NCI-H748 (cell line): Measurements from ENCODE around the gene LMBRD2.
A peak's percentile ranks its signal among the peaks of the same experiment; 100 is the strongest.
"Not testable (repeated sequence)": the region's sequence is repeated elsewhere in the genome, so short reads cannot be mapped to it uniquely, and the experiment has no call there.

Experiments used
- DNase-seq: peaks from one replicate; lab custom pipeline; 2025; ENCODE audit not compliant: unreplicated experiment; lab: John Stamatoyannopoulos, UW

The LMBRD2 gene

DNA sequence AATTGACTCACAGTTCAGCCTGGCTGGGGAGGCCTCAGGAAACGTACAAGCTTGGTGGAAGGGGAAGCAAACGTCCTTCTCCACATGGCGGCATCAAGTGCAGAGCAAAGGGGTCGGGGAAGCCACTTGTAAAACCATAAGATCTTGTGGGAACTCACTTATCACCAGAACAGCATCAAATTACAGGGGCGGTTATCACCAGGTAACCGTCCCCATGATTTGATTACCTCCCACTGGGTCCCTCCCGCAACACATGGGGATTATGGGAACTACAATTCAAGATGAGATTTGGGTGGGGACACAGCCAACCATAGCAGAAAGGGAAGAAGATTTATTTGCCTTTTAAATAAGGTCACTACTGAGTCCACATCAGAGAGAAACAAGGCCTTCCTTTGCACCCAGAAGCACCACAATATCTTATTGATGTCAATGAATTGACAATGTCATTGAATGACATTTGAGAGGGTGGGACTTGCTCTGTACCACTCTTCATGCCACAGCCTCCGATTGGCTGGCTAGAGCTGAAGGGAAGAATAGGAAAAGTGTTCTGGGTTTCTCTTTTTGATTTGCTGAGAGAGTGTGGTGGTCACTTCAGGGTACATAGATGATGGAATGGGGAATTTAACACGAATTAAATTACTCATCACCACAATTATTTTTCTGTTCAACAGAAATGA lies 11.3 kb upstream of the LMBRD2 start:
- no peak for DNase-seq

DNA sequence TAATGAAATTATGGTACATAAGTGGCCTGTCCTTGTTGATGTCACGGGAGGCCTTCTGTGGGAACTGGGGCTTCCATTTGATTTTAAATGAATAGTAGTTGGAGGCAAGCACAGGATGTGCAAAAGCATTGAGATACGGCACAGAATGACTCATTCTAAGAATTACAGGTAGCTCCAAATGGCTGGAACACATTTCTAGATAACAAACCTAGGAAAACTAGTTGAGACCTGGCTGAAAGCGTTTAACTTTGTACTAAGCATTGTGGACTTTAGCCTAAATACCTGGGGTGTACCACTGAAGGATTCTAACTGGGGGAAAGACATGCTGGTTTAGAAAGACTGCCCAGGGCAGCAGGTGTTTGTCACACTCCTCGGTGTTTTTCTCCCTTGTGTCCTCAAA lies 9.7 kb upstream of the LMBRD2 start:
- DNase-seq, result no peak

DNA sequence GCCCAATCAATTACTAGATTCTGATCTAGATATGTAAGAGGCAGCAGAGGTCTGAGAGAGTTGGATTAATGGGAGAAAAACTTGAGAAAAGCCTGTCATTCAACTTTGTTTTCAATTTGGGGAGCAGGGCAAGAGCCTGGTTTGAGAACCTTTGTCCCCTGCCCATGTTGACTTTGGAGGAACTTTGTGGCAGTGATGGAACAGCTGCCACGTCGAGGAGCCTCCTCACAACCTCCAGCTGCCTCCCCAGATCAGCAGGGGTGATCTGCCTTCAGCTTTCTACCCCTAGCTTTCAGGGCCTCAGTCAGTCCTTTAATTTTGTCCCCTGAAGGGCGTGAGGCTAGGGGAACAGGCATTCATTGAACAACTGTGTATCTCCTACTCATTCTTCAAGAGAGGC lies 8.9 kb upstream of the LMBRD2 start:
- no peak for DNase-seq

DNA sequence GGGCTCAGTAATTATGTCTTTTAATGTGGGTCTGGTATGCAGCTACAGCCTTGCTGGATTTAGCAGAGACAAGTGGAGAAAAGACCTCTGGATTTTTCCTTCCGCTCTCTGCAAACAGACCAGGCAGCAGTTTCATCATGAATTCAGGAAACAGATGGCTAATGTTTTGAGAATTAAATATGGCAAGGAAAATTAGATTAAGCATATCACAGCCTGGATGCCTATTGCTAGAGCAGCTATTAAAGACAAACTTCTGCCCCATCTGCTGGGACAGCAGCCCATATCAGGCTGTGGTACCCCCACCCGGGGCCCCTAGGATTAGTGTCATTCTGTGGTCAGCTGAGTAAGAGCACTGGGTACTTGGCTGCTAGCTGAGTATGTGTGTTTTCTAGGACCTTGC lies 6.5 kb upstream of the LMBRD2 start:
- DNase-seq, result no peak

DNA sequence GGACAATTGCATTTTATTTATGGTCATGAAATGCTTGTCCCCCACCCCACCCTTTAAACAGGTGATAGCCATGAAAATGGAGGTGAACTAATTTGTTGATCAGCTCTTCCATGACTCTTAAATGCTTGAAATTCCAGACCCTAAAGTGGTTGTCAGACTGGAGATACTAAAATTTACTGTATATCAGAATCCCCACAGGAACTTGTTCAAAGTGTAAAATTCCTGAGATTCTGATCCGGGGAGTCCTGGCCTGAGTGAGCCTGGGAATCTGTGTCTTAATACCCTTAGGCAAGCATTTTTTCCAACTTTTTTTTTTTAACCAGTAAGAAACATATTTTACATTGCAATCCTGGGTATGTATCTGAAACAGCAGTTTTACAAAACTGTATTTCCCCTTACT lies 4.9 kb upstream of the LMBRD2 start:
- DNase-seq, result no peak

DNA sequence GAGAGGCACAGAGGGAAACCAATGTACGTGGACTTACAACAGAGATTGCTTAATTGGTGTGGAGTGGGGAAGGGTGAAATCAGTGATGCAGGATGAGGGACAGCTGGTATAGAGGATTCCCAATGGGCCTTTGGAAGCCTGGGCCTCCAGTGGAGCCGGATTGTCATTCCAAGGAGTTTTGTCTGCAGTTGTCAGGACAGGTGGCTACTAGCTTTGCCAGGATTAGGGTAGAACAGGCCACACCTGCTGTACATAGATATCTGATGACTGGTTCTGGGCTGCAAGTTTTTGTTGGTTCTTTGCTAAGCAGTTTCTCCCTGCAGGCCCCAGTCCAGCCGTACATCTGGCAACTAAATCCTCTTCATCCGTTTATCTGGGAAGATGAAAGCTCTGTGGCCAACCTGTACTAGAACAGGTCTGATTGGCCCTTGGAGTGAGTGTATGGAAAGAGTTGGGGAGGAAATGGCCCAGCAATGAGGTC lies 4.5 kb upstream of the LMBRD2 start:
- no peak for DNase-seq

DNA sequence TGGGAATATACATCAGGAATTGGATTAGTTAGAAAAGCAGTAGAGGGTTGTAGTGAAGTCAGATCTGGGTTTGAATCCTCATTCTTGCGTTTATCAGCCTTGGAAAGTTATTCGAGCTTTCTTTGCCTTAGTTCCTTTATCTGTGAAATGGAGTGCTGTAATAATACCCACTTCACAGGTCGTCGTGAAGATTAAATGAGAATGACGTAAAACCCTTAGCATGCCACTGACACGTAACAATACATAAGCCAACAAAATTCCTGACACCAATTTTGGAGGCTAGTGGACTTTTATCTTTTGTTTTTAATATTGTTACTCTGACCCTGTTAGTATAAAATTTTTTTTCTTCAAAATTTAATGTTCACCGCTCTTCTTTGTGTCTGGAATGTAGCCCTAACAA lies 3.6 kb upstream of the LMBRD2 start:
- no peak for DNase-seq

DNA sequence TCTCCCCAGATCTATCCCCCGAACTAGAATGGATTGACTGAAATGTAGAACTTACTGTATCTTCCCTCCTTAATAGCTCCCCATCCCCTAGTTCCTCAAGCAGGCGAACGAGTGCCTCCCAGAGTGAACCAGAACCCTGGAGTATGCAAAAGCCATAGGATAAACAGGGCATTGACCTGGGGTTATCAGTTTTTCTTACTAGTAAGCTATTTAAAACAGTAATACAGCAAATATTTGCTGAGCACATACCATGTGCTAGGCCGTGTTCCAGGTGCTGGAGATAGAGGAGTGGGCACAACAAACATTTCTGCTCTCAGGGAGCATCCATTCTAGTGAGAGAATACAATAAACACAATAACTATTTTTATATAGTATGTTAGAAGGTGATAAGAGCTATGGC lies 2.0 kb upstream of the LMBRD2 start:
- no peak for DNase-seq

DNA sequence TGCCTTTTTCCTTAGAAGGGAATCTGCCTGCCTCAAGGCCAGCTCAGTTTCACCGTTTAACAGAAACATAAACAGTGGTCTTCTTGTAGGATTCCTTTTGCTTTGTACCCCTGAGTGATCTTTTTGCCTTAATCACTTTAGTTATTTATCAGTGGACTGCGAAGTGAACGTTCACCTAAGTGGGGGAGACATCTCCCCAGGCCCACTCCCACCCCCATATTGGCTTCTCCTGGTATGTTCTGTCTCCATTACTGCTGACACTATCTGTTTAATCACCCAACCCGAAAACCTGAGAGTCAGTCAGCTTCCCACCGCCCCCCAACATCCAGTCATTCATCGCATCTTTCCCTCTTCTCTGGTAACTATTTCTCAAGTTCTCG lies 1.6 kb upstream of the LMBRD2 start:
- DNase-seq, result no peak

DNA sequence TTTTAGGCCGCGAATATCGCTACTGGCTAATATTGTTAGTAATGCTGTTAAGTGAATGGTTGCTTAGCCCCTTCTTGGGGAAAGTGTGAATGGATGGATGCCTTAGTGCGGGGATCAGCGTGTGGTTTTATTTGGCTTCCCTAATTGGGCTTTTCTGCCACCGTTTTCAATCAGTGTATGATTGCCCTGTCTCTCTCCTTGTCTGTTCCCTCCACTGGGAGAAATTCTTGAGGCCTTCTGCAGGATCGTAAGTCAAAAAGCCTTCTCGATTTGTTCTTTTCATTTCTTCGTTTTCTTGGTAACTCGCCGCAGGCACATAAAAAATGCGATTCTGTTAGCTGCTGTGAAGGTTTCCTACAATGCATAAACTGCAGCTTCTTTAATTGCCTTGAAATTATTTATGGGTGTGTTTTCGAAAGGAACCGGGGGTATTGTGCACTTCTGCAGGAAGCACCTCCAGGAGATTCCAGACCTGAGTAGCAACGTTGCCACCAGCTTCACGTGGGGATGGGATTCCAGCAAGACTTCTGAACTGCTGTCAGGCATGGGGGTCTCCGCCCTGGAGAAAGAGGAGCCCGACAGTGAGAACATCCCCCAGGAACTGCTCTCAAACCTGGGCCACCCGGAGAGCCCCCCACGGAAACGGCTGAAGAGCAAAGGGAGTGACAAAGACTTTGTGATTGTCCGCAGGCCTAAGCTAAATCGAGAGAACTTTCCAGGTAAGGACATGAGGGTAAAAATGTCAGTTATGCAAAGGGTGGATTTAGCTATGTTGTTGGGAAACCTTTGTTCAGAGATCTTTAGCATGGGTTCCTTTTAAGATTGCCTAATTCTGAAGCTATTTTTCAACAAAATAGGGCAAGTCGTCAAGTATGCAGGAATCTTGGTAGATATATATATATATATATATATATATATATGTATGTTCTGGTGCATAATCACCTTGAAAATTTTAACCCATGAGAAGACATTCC lies 924 bp upstream of the LMBRD2 start:
- peak; percentile 73 for DNase-seq

DNA sequence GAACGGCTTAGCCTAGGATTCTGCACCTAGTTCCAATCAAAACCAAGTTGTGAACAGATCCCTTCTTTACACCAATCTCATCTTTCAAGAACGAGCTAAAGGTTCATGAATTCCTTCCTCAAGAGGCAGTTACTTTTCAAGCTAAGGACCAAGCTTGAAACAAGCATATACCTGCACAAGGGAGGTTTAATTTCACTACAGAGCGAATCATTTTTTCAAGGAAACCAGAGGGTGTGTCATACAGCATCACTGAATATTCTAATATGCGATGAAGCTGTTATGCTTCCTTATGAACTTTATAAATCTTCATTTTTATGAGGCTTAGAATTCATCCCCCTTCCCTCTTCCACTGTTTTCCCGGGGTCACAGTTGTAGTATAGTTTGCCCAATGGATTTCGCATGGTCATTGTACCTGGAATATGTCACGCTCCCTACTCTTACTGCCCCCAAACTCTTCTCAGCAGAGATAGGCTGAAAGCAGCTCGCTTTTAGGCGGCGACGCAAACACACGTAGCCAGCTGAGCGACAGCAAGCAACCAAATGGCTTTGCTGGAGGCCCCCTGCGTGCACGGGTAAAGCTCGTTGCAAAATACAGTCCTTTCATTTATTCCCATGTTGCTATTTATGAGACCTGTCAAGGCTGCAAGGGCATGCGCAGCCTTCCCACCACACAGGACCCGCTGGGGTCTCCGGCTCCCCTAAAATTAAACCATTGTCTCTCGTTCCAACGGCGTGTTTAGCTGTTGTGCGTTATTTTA lies 832 bp downstream of the LMBRD2 start:
- peak; percentile 97 for DNase-seq

DNA sequence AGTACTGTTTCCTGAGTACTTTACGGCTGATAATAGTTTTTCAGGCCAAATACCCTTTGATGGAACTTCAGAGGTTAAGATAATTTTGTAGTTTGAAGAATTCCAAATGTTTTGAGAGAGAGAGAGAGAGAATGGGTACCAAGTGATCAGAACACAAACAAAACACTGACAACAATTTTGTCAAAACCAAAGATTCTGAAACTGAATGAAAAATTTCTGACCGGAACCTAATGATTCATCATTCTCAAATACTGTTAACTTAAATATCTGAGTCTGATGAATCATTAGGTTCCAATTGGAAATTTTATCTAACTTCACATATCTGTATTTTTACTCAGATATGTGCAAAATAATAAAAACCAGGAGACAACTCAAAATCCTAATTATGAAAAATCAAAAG lies 4.0 kb downstream of the LMBRD2 start:
- DNase-seq, result no peak

DNA sequence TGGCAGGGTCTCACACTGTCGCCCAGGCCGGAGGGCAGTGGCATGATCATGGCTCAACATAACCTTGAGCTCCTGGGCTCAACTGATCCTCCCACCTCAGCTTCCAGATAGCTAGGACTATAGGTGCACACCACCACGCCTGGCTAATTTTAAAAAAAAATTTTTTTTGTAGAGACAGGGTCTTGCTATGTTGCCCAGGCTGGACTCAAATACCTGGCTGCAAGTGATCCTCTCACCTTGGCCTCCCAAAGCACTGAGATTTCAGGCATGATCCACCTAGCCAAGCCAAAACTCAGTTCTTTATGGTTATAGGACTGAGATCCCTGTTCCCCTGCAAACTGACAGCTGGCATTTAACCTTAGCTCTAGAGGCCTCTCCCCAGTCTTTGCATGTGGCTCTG lies 5.3 kb downstream of the LMBRD2 start:
- no peak for DNase-seq

DNA sequence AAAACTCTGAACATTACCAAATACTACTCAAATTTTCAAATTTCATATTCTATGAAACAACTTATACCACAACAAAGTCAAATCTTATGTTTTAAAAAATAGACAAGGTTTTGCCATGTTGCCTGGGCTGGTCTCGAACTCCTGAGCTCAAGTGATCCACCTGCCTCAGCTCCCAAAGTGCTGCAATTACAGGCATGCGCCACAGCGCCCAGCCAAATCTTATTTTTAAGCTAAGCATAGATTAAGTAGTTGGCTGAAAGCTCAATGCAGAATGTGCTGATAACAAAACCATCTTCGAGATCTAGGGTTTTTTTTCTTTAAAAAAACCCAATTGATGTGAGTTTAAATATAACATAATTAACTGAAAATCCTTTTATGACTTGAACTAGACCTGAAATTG lies 6.4 kb downstream of the LMBRD2 start:
- no peak for DNase-seq

DNA sequence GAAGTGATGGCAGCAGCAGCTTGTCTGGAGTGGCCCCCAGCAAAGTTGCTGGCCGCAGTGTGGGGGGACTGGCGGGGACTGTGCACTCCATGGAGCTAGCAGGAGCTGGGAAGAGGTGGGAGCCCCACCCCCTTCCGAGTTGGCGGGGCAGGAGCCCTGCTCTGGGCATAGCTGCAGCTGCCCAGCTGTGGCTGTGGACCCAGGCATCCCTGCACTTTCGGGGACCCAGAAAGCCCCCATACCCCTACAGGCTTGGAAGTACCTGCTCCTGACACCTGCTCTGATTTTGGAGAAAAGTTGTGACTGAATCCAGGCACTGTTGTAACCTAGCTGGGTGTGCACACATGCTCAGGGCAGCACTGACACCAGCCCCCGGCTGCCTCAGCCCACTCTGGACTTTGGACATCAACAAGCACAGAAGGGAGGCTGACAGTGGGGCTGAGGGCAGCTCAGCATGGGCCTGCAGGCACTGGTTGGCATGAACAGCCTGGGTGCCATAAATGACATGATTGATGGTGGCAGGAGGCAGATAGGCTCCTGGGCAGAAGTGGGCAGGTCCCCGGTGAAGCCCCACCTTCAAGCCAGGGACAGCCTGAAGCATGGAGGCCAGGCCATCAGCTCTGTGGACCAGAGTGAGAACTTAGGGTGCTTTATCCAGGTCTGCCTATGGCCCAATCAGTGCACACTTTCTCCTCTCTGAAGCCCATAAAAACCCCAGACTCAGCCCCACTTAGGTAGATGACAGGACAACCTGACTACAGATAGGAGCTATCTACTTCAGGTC lies 12.6 kb downstream of the LMBRD2 start:
- DNase-seq, result peak; percentile 27

DNA sequence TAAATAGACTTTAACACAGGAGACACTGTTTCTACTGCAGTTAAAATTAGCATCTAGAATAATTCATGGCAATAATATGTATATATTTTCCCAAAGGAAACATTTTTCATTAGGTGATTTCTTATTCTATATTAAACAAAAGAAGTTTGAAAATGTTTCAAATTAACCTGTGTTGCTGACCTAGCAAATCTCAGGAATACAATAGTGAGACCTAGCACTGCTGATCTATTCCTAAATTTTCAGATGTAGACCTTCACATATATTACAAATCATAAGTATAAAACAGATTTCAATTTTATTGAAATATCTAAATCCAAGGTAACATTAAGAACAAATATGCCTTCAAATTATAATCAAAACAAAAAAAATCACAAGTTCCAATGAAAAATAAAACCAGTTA lies 15.1 kb downstream of the LMBRD2 start:
- no peak for DNase-seq

DNA sequence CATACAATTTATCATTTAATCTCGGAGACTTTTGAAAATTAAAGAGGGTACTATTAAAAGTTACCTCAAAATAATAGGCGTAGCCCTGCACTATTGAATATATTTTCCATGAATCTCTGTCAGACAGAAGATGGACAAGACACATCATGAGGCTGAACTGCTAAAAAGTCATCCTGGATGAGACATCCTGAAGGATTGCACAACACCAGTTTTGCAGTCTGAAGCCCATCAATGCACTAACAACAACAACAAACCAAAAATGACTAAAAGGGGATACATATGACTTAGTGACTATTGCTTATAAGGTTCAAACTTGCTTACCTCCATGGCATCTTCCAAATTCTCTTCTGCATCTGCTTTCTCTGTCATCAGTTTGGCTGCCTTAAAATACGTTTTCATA lies 15.7 kb downstream of the LMBRD2 start:
- DNase-seq, result no peak

DNA sequence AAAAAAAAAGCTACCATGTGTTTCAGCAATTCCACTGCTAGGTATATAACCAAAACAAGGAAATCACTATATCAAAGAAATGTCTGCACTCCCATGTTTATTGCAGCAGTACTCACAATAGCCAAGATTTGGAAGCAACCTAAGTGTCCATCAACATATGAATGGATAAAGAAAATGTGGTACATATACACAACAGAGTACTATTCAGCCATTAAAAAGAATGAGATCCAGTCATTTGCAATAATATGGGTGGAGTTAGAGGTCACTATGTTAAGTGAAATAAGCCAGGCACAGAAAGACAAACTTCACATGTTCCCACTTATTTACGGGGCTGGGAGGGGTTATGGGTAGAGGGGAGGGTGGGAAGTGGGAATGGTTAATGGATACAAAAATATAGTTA lies 18.7 kb downstream of the LMBRD2 start:
- DNase-seq, result not testable (repeated sequence)

DNA sequence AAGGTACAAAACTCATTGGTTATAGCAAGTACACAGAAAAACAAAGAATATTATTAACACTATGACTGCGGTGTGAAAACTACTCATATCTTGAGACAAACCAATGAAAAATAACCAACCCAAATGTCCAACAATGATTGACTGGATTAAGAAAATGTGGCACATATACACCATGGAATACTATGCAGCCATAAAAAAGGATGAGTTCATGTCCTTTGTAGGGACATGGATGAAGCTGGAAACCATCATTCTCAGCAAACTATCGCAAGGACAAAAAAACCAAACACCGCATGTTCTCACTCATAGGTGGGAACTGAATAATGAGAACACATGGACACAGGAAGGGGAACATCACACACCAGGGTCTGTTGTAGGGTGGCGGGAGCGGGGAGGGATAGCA lies 22.0 kb downstream of the LMBRD2 start:
- not testable (repeated sequence) for DNase-seq

DNA sequence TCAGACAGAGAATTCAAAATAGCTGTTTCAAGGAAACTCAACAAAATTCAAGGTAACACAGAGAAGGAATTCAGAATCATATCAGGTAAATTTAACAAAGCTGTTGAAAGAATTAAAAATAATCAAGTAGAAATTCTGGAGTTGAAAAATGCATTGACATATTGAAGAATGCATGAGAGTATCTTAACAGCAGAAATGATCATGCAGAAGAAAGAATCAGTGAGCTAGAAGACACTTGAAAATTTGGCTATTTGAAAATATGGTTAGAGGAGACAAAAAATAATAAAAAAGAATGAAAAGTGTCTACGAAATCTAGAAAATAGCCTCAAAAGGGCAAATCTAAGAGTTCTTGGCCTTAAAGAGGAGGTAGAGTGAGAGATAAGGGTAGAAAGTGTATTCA lies 22.9 kb downstream of the LMBRD2 start:
- no peak for DNase-seq

DNA sequence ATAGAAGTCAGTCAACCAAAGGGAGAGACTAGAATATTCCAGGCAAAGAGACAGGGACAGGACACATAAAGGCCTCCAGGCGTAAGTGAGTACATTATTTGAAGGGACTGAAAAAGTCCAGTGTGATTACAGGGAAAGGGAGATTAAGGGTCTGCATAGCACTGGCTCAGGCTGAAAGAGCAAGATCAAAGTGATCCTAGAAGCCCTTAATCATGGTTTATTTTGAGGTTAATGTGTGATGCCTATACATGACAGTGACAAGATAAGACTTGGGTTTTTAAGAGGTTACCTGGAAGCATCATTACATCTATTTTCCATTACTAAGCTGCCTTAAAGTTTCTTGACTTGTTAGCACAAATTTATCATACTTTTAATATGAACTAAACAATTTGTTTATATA lies 25.8 kb downstream of the LMBRD2 start:
- no peak for DNase-seq
